Astrocyte of the cerebellum (primary cell): ENCODE measurements around the gene PTDSS2.

Source experiments
- DNase-seq: peaks from one replicate; pipeline ENCODE4 v3.0.0-alpha.2; 2011; ENCODE audit warnings: low read depth
- H3K4me3 ChIP-seq: 2 replicates; pipeline ENCODE4 v1.5.1; 2011; ENCODE audit warnings: mild to moderate bottlenecking, low read depth, low read length, moderate library complexity
- CTCF ChIP-seq: IDR thresholded peaks from 2 replicates; pipeline ENCODE4 v1.5.1; 2012; ENCODE audit warnings: low read length, low read depth, moderate library complexity, mild to moderate bottlenecking; ENCODE audit errors: missing control alignments
- in situ Hi-C: cut with HindIII; loops from 2 replicates; pipeline ENCODE4 v1.10.0; 2017; ENCODE audit warnings: low sequenced_read_pairs

PTDSS2 gene

GRCh38 chr11:503179-503981, 53.3 kb downstream of the PTDSS2 start:
- no peak for DNase-seq
- TF ChIP-seq CTCF, result no peak
- H3K4me3 ChIP-seq, result peak overlapping the region; percentile 41
- in situ Hi-C loops, result no loop called here

- TF ChIP-seq CTCF, result no peak
- DNase-seq, result no peak
- H3K4me3 ChIP-seq, result peak overlapping the region; percentile 41
- in situ Hi-C loops, result no loop called here
Observed at GRCh38 chr11:504053-504993, 54.2 kb downstream of the PTDSS2 start.

GRCh38 chr11:504994-505344, 54.9 kb downstream of the PTDSS2 start:
- in situ Hi-C loops, result no loop called here
- no peak for TF ChIP-seq CTCF
- H3K4me3 ChIP-seq, result peak overlapping the region; percentile 41
- DNase-seq, result no peak

- in situ Hi-C loops, result no loop called here
- no peak for TF ChIP-seq CTCF
- peak; percentile 93 for DNase-seq
- peak overlapping the region; percentile 95 for H3K4me3 ChIP-seq
Observed at GRCh38 chr11:506238-506994, 56.3 kb downstream of the PTDSS2 start.

- peak within 1 kb of the TSS; percentile 95 for H3K4me3 ChIP-seq
- DNase-seq, result peak; percentile 80
- TF ChIP-seq CTCF, result no peak
- in situ Hi-C loops, result no loop called here
Observed at GRCh38 chr11:506995-507726, 57.1 kb downstream of the PTDSS2 start, which contains the start of gene RNH1. Gene RNH1, minus strand, starts transcription at chr11:507242. Its CDS starts 5,080 bp downstream, at chr11:502162.
